Right cardiac atrium (tissue), 5 donors: ENCODE data around the gene CAPN8. TPM values are rescaled to one million over a fixed set of nuclear protein-coding genes. Genes with fewer than 3 reads are reported as not detected.

Experiments used
- ATAC-seq, 2 donors: fragments of 200-7000 bp; cut with Tn5 transposase; one replicate each; pipeline versions ENCODE4 v1.8.0 to v1.9.1; 2020; ENCODE audit warnings: moderate library complexity in 2 of 2, mild to moderate bottlenecking in 1 of 2
- DNase-seq, 3 donors: peaks; one replicate each; pipeline ENCODE4 v3.0.0-alpha.2; 2020
- H3K27ac ChIP-seq: one replicate; pipeline ENCODE4 v1.5.1; 2013; ENCODE audit warnings: mild to moderate bottlenecking, low read length, control low read depth, moderate library complexity
- H3K27me3 ChIP-seq: one replicate; pipeline ENCODE4 v1.6.1; 2013; ENCODE audit not compliant: control insufficient read depth, insufficient read depth
- H3K4me1 ChIP-seq: one replicate; pipeline ENCODE4 v1.6.1; 2013; ENCODE audit warnings: low read length; ENCODE audit not compliant: control insufficient read depth, insufficient read depth
- H3K4me3 ChIP-seq: one replicate; pipeline ENCODE4 v1.5.1; 2013; ENCODE audit warnings: low read length, control low read depth
- H3K9me3 ChIP-seq: one replicate; pipeline ENCODE4 v1.6.1; 2013; ENCODE audit warnings: low read length; ENCODE audit not compliant: control insufficient read depth
- WGBS: extraction: QIAGEN DNeasy Blood & Tissue Kit; methylation state at CpG from one replicate; pipeline ENCODE4 v1.1.7; 2013; 5-methylcytosine and 5-hydroxymethylcytosine counted together
- intact Hi-C, 4 donors: fragments of 100-400 bp; cut with DNase I; formaldehyde crosslinking; loops; one replicate each; pipeline versions ENCODE4 v1.11.0 to v1.14.0; 2022 to 2023
- polyA plus RNA-seq: library from polyadenylated mRNA; stranded (reverse); fragments of 200-250 nt; gene quantifications from one replicate; pipeline ENCODE4 v1.2.3, GENCODE V29; 2013
- total RNA-seq, 4 donors: library from RNA; stranded (reverse); fragmentation: NEBNext Ultra II Directional; extraction: Animal tissue kit (Norgen Biotek cat#: 25700); gene quantifications; one replicate each; pipeline ENCODE4 v1.2.1, GENCODE V29; 2021
- donor health status: healthy with polysubstance abuse.
- donor health status: DM: no; HTN: yes; CAD: no.
- donor health status: DM: no; HTN: no; CAD: no.
- donor health status: DM: no; HTN: yes; CAD: no; lungs with severe emphysema.
- donor health status: DM: yes; HTN: yes; CAD: no.

CAPN8 gene
- total and polyA plus RNA-seq, 5 donors = 0.23 TPM; not detected in 4

DNA sequence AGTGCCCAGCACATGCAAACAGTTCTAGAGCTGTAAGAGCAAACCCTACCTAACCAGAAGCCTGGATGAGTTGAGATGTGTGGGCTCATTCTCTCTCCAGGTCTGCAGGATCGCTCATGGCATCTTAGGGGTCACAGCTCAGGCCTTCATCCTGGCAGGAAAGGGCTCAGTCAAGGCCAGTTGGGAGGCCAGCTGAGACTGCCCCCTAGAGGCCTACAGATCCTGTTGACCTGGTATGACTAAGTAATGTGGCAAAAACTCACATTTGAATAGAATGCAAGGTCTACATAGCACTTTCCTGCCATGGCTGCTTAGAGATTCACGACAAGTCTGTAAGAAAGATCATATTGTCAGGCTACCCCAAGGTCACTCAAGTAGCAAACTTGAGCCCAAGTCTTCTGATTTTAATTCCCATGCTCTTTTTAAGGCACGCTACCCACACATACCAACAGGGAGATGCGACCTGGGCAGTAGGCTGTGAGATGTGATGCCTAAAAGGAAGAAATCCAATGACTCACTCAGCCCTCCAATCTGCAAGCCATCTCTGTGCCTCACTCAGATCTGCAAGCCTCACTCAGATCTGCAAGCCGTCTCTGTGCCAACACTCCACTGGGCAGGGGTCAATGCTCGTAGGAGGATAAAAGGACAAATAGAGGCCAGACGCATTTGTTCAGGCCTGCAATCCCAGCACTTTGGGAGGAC lies 5.1 kb upstream of the CAPN8 start:
- no peaks in the 10 kb centered on the region for H3K9me3 ChIP-seq
- H3K27me3 ChIP-seq = no peaks in the 10 kb centered on the region
- ATAC-seq (peak; percentile 39 to 45), DNase-seq (no peak)
- no peaks in the 10 kb centered on the region for H3K4me1 ChIP-seq
- H3K4me3 ChIP-seq = no peak overlapping the region
- 63% methylated on average over 7 of the region's 7 CpGs for WGBS
- no peak overlapping the region for H3K27ac ChIP-seq
- intact Hi-C loops = no loop called here

- H3K4me3 ChIP-seq = no peak overlapping the region
- no peak overlapping the region for H3K27ac ChIP-seq
- H3K4me1 ChIP-seq = no peaks in the 10 kb centered on the region
- DNase-seq (no peak), ATAC-seq (peak in 1 of 2 donors; percentile 56)
- intact Hi-C loops = no loop called here
- no peaks in the 10 kb centered on the region for H3K9me3 ChIP-seq
- no peaks in the 10 kb centered on the region for H3K27me3 ChIP-seq
- 73% methylated on average over 6 of the region's 6 CpGs for WGBS
These were observed 3.7 kb upstream of the CAPN8 start for GRCh38 chr1:223669003-223669795.

DNA sequence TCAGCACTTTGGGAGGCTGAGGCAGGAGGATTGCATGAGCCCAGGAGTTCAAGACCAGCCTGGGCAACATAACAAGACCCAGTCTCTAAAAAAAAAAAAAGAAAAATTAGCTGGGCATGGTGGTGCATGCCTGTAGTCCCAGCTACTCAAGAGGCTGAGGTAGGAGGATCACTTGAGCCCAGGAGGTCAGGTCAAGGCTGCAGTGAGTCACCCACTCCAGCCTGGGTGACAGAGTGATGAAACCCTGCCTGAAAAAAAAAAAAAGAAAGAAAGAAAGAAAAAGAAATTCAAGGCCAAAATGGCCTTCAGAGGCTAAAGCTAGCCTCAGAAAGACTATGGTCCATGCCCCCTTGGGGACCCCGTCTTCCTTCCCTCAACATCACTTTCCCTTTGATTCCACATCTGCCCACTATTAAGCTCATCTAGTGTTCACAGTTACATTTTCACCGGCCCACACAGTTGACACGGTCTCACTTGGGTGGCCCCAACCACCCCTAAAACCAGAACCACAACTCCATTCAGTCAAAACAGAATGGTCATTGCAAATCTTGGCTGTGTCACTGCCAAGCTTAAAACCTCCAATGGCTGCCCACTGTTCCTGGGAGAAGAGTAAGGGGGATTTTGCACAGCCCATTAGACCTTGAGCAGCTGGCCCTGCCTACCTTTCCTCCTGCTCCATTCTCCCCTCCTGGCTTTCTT lies 2.1 kb upstream of the CAPN8 start:
- no peaks in the 10 kb centered on the region for H3K27me3 ChIP-seq
- H3K9me3 ChIP-seq = no peaks in the 10 kb centered on the region
- H3K27ac ChIP-seq = no peak overlapping the region
- no peaks in the 10 kb centered on the region for H3K4me1 ChIP-seq
- H3K4me3 ChIP-seq = no peak overlapping the region
- intact Hi-C loops = no loop called here
- no peak for DNase-seq
- WGBS = 92% methylated on average over 3 of the region's 3 CpGs
- ATAC-seq = no peak

GRCh38 chr1:223664106-223664505 lies 1.4 kb downstream of the CAPN8 start:
- no peak for DNase-seq
- no peak overlapping the region for H3K4me3 ChIP-seq
- intact Hi-C loops = no loop called here
- H3K4me1 ChIP-seq = no peaks in the 10 kb centered on the region
- 74% methylated on average over 5 of the region's 5 CpGs for WGBS
- no peaks in the 10 kb centered on the region for H3K27me3 ChIP-seq
- H3K9me3 ChIP-seq = no peaks in the 10 kb centered on the region
- H3K27ac ChIP-seq = no peak overlapping the region
- no peak for ATAC-seq

DNA sequence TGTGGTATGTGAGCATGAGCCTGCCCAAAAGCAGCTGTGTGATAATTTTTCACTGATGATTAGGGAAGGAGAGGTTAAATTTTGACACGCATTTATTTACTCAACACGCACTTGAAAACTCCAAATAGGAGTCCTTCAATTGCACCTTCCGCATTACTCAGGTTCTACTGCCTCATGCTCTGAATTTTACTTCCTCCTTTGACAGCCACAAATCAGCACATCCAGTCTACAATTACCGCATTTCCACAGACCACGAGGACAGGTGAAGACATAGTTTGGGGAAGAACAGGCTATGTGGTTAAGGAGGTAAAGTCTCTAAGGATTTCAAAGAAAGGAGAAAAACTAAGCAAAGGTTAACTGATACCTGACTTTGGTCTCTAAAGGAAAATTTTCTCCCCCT lies 2.6 kb downstream of the CAPN8 start:
- H3K4me1 ChIP-seq = no peaks in the 10 kb centered on the region
- intact Hi-C loops = no loop called here
- no peak for ATAC-seq
- DNase-seq = no peak
- no peaks in the 10 kb centered on the region for H3K9me3 ChIP-seq
- H3K27ac ChIP-seq = no peak overlapping the region
- H3K27me3 ChIP-seq = no peaks in the 10 kb centered on the region
- WGBS = 69% methylated on average over 5 of the region's 5 CpGs
- H3K4me3 ChIP-seq = no peak overlapping the region

DNA sequence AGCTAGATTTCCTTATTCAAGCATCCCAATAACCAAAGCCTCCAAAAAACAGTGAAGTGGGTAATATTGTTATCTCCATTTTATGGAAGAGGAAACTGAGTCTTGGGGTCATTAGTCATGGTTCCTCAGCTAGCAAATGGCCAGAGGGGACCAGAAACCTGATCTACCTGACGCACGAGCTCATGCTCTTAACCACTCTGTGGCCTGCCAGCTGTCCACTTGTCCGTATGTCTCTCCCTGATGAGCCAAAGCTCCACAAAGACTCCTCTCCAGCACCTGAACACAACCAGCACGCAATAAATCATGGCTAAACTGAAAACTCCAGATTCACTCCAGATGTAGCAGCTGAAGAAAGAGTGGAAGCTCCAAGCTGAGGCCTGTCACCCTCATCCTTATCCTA lies 5.8 kb downstream of the CAPN8 start:
- intact Hi-C loops = no loop called here
- no peak overlapping the region for H3K4me3 ChIP-seq
- DNase-seq = no peak
- no peaks in the 10 kb centered on the region for H3K4me1 ChIP-seq
- no peaks in the 10 kb centered on the region for H3K9me3 ChIP-seq
- WGBS = 84% methylated on average over 4 of the region's 4 CpGs
- no peaks in the 10 kb centered on the region for H3K27me3 ChIP-seq
- ATAC-seq = no peak
- no peak overlapping the region for H3K27ac ChIP-seq

DNA sequence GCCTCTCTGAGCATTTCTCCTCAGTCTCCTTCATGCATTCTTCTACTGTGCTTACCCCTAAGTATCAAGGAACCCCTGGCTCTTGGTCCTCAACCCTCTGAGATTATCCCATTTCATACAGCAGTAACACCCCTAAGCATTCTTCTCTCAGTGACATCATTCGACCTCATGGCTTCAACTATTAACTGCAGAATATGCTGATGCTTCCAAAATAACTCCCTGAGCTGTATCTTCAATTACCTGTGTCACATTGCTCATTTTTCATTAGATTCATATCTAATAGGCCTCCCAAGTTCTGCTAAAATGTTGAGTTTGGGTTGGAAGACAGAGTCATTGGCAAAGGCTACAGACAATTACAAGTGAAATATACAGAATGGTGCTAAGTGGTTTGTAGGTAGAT lies 7.5 kb downstream of the CAPN8 start:
- Histone ChIP-seq H3K4me1 (no peaks in the 10 kb centered on the region), H3K9me3 (no peaks in the 10 kb centered on the region), H3K27me3 (no peaks in the 10 kb centered on the region), H3K4me3 (no peak overlapping the region), H3K27ac (no peak overlapping the region)
- 67% methylated on average over 1 of the region's 1 CpG for WGBS
- intact Hi-C loops = no loop called here
- DNase-seq (no peak), ATAC-seq (no peak)

GRCh38 chr1:223654083-223654482 lies 11.4 kb downstream of the CAPN8 start:
- peaks cover 2% of the 10 kb centered on the region for H3K4me1 ChIP-seq
- ATAC-seq (no peak), DNase-seq (no peak)
- intact Hi-C loops = no loop called here
- H3K27me3 ChIP-seq = no peaks in the 10 kb centered on the region
- H3K4me3 ChIP-seq = no peak overlapping the region
- H3K27ac ChIP-seq = no peak overlapping the region
- H3K9me3 ChIP-seq = no peaks in the 10 kb centered on the region
- 75% methylated on average over 6 of the region's 6 CpGs for WGBS

- H3K27me3 ChIP-seq = no peaks in the 10 kb centered on the region
- ATAC-seq (no peak), DNase-seq (no peak)
- H3K9me3 ChIP-seq = no peaks in the 10 kb centered on the region
- 92% methylated on average over 4 of the region's 4 CpGs for WGBS
- intact Hi-C loops = no loop called here
- no peak overlapping the region for H3K27ac ChIP-seq
- H3K4me1 ChIP-seq = peaks cover 2% of the 10 kb centered on the region
- H3K4me3 ChIP-seq = no peak overlapping the region
These were observed 12.1 kb downstream of the CAPN8 start for GRCh38 chr1:223653431-223653830.

DNA sequence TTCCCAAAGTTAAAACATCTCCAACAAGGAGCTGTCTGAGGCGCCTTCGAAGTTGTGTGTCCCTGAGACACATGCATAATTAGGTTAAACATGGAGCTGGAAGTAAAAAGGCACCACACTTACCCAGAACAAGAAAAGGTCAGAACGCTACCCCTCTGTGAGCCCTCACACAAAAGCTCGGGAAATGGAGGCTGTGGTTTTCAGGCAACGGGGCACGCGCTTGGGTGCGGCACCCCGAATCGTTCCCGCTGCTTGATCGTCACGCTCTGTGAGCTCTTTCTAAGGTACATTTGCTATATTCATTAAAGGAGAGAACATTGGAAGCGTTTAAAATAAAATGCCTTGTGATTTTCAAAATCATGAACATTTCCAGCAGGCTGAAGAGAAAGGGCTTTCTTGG lies 12.5 kb downstream of the CAPN8 start:
- Histone ChIP-seq H3K4me1 (peaks cover 2% of the 10 kb centered on the region), H3K9me3 (no peaks in the 10 kb centered on the region), H3K27me3 (no peaks in the 10 kb centered on the region), H3K4me3 (no peak overlapping the region), H3K27ac (no peak overlapping the region)
- 92% methylated on average over 14 of the region's 14 CpGs for WGBS
- no peak for DNase-seq
- intact Hi-C loops = no loop called here
- ATAC-seq = no peak

DNA sequence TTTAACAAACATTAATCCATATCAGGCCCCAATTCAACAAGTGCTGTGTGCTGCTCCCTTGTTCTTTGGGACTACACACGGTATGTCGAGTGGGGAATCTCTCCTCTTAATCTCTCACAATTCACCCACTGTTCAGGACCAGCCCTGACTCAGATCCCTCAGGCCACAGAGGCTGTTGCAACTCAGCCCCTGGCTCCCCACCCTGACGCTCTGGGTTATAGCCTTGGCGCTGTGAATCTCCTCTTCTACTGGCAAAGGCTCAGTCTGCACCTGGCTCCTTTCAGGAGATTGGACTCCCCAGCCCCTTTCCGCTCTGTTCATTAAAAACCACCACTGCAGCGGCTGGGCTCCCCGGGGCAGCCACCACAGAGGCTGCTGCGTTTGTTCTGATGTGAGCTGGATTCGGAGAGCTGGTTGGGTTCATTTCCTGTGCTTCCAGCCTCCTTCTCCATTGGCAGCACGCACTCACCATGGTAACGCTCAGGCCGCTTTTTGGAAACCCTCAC lies 13.0 kb downstream of the CAPN8 start:
- WGBS = 64% methylated on average over 12 of the region's 12 CpGs
- H3K4me1 ChIP-seq = peaks cover 2% of the 10 kb centered on the region
- H3K27me3 ChIP-seq = no peaks in the 10 kb centered on the region
- ATAC-seq = no peak
- intact Hi-C loops = no loop called here
- no peak overlapping the region for H3K27ac ChIP-seq
- no peak for DNase-seq
- no peak overlapping the region for H3K4me3 ChIP-seq
- H3K9me3 ChIP-seq = no peaks in the 10 kb centered on the region
